ENCODE measurements around the gene ADAT2. TPM values are rescaled to one million over a fixed set of nuclear protein-coding genes. Genes with fewer than 3 reads are reported as not detected.

The ADAT2 gene
- total RNA-seq, 1 experiment from 2014 or later: 18.4 TPM

DNA sequence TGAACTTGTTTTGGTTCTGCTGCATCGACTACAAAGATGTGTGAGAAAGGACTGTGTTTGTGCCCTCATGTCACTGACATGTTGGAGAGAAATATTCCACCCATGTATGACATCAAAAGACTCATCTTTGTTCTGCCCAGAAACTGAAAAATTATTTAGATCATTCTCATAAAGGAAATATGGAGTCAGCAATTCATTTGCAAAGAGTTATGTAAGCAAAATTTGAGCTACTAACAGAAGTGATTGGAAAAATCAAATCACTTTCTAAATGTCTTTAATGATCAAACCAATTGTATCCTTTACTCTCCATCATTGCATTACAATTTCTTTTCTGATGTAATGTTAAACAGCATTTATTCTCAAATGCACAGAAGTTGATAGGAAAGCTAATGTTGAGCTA, 19.3 kb downstream of the ADAT2 start:
- Histone ChIP-seq H3K4me1 (ENCODE audit: control insufficient read depth in 1 of 2, insufficient read depth in 2 of 2, low read length in 2 of 2) (no peaks in the 10 kb centered on the region), H3K9me2 (ENCODE audit: insufficient read depth) (no peaks in the 10 kb centered on the region), H3K9ac (ENCODE audit: low read length) (no peak overlapping the region), H3K27ac (ENCODE audit: low read depth, low read length) (no peak overlapping the region), H3K4me3 (replicated peaks in 1 of 2; ENCODE audit: low read depth in 1 of 2, low read length in 2 of 2) (no peak overlapping the region), H3K4me2 (ENCODE audit: low read length) (no peak overlapping the region), H4K20me1 (ENCODE audit: insufficient read depth) (no peaks in the 10 kb centered on the region), H3K36me3 (ENCODE audit: control insufficient read depth in 1 of 2, insufficient read depth in 2 of 2, low read length in 2 of 2) (peaks cover 2 to 26% of the 10 kb centered on the region in 2 experiments; a peak in 2 of 4 replicates), H3K27me3 (ENCODE audit: insufficient read depth, low read length) (no peaks in the 10 kb centered on the region), H3K79me2 (ENCODE audit: insufficient read depth, low read length) (no peaks in the 10 kb centered on the region), H2AFZ (ENCODE audit: low read depth, low read length, poor library complexity, severe bottlenecking) (no peak overlapping the region), H3K9me3 (ENCODE audit: control insufficient read depth in 1 of 2, insufficient read depth in 1 of 2, low read depth in 1 of 2, low read length in 2 of 2) (no peaks in the 10 kb centered on the region)
- intact Hi-C loops (cut with micrococcal nuclease): no loop called here
- ChIA-PET RAD21 (ENCODE audit: low non-redundant PET in 1 of 2, low total read pairs in 2 of 2, uncharacterized antibody in 2 of 2, unreplicated experiment in 2 of 2) (no interaction called here), POLR2A (no interaction called here), CTCF (no interaction called here)
- TF ChIP-seq SP1 (IDR thresholded peaks at IDR 0.05; ENCODE audit: low read depth) (no peak), POLR2AphosphoS5 (IDR thresholded peaks at IDR 0.05; ENCODE audit: low read depth, low read length) (no peak), ZFX (IDR thresholded peaks at IDR 0.05) (no peak)
- no peak for ATAC-seq
- no peak for DNase-seq (ENCODE audit: low read depth, low spot score)
- BruUV-seq (replicated peaks): no TSS peak

DNA sequence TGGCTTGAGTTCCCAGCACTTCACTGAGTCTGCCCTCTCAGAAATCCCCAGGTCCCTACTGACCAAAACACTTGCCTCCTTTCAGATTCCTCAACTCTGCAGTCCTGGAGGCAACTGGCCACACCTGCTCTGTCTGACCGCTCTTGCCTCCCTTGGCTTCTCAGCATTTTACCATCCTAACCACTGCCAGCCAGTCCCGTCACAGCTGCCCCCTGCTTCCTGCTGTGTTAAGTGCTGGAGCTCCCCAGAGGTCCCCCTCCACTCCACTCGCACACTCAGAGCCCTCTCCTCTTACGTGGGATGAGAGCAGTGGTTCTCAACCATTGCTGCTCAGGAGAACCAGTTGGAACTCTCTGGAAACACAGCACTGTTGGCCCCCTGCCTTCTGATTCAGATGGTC, 20.5 kb downstream of the ADAT2 start:
- no peak overlapping the region for H3K4me2 ChIP-seq (ENCODE audit: low read length)
- RAD21 ChIA-PET (ENCODE audit: low non-redundant PET in 1 of 2, low total read pairs in 2 of 2, uncharacterized antibody in 2 of 2, unreplicated experiment in 2 of 2): no interaction called here
- DNase-seq (ENCODE audit: low read depth, low spot score) (no peak), ATAC-seq (no peak)
- no peak for TF ChIP-seq TCF7L2 (IDR thresholded peaks at IDR 0.05; ENCODE audit: borderline replicate concordance, extremely low read depth, insufficient read depth, insufficient read length)
- no peak for TF ChIP-seq YY1 (IDR thresholded peaks at IDR 0.05; ENCODE audit: extremely low read depth, insufficient replicate concordance, low read depth, low read length)
- no peak for TF ChIP-seq POLR2AphosphoS5 (IDR thresholded peaks at IDR 0.05; ENCODE audit: low read depth, low read length)
- no peak for TF ChIP-seq SRF (IDR thresholded peaks at IDR 0.05; ENCODE audit: low read depth)
- no peak for TF ChIP-seq ELF1 (IDR thresholded peaks at IDR 0.05; ENCODE audit: borderline replicate concordance, low read depth)
- TF ChIP-seq, protein P1, sequence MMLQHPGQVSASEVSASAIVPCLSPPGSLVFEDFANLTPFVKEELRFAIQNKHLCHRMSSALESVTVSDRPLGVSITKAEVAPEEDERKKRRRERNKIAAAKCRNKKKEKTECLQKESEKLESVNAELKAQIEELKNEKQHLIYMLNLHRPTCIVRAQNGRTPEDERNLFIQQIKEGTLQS (IDR thresholded peaks at IDR 0.05): no peak
- TF ChIP-seq CEBPB (IDR thresholded peaks at IDR 0.05; ENCODE audit: low read depth): no peak
- TF ChIP-seq, protein P2, sequence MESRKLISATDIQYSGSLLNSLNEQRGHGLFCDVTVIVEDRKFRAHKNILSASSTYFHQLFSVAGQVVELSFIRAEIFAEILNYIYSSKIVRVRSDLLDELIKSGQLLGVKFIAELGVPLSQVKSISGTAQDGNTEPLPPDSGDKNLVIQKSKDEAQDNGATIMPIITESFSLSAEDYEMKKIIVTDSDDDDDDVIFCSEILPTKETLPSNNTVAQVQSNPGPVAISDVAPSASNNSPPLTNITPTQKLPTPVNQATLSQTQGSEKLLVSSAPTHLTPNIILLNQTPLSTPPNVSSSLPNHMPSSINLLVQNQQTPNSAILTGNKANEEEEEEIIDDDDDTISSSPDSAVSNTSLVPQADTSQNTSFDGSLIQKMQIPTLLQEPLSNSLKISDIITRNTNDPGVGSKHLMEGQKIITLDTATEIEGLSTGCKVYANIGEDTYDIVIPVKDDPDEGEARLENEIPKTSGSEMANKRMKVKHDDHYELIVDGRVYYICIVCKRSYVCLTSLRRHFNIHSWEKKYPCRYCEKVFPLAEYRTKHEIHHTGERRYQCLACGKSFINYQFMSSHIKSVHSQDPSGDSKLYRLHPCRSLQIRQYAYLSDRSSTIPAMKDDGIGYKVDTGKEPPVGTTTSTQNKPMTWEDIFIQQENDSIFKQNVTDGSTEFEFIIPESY (IDR thresholded peaks at IDR 0.05; ENCODE audit: extremely low read depth, insufficient replicate concordance, low read length): no peak
- no peak for TF ChIP-seq CBX3 (IDR thresholded peaks at IDR 0.05; ENCODE audit: low read depth)
- TF ChIP-seq EZH2 (IDR thresholded peaks at IDR 0.05): no peak
- no peak for TF ChIP-seq ZNF274 (IDR thresholded peaks at IDR 0.05; ENCODE audit: low read depth, low read length)
- no peak for TF ChIP-seq SP1 (IDR thresholded peaks at IDR 0.05; ENCODE audit: low read depth)
- H3K27ac ChIP-seq (ENCODE audit: low read depth, low read length): no peak overlapping the region
- CTCF ChIA-PET: interaction anchor here (2.2 to 3.6 kb wide), 2 partner anchors 738 to 955 kb away, joined by 7 to 43 read pairs; no protein-coding TSS in a partner anchor
- H3K9me2 ChIP-seq (ENCODE audit: insufficient read depth): no peaks in the 10 kb centered on the region
- POLR2A ChIA-PET: no interaction called here
- H3K9me3 ChIP-seq (ENCODE audit: control insufficient read depth in 1 of 2, insufficient read depth in 1 of 2, low read depth in 1 of 2, low read length in 2 of 2): no peaks in the 10 kb centered on the region
- no peaks in the 10 kb centered on the region for H3K4me1 ChIP-seq (ENCODE audit: control insufficient read depth in 1 of 2, insufficient read depth in 2 of 2, low read length in 2 of 2)
- no peaks in the 10 kb centered on the region for H3K79me2 ChIP-seq (ENCODE audit: insufficient read depth, low read length)
- H2AFZ ChIP-seq (ENCODE audit: low read depth, low read length, poor library complexity, severe bottlenecking): no peak overlapping the region
- intact Hi-C loops (cut with micrococcal nuclease): loop anchor here (5.0 to 10.0 kb wide), 3 partner anchors 393 to 863 kb away; partner anchors contain the start of gene HIVEP2
- no peaks in the 10 kb centered on the region for H3K27me3 ChIP-seq (ENCODE audit: insufficient read depth, low read length)
- H3K36me3 ChIP-seq (ENCODE audit: control insufficient read depth in 1 of 2, insufficient read depth in 2 of 2, low read length in 2 of 2): peaks cover 2 to 15% of the 10 kb centered on the region in 2 experiments; a peak in 1 of 4 replicates
- H3K9ac ChIP-seq (ENCODE audit: low read length): no peak overlapping the region
- no peaks in the 10 kb centered on the region for H4K20me1 ChIP-seq (ENCODE audit: insufficient read depth)
- H3K4me3 ChIP-seq (replicated peaks in 1 of 2; ENCODE audit: low read depth in 1 of 2, low read length in 2 of 2): no peak overlapping the region
- no TSS peak for BruUV-seq (replicated peaks)

Measured in HCT116 (cell line).